HEK293 (cell line): ENCODE measurements around the gene SLC30A1.

Source experiments
- CTCF ChIA-PET: fragments of 350-600 bp; formaldehyde crosslinking; extraction: SDS; loops from one replicate; lab custom pipeline; 2021; ENCODE audit warnings: antibody characterized with exemption; lab: Yijun Ruan, JAX
- POLR2A ChIA-PET: fragments of 300-600 bp; formaldehyde crosslinking; extraction: SDS; loops from one replicate; lab custom pipeline; 2020; ENCODE audit warnings: antibody characterized with exemption, inconsistent platforms; lab: Yijun Ruan, JAX
- H3K27ac ChIP-seq: fragments of 200-500 bp; sonication (Bioruptor generic); 2 replicates; pipeline ENCODE4 v1.5.1; 2014; ENCODE audit warnings: low read depth, low read length, control low read depth, inconsistent platforms; ENCODE audit errors: extremely low read depth
- H3K36me3 ChIP-seq, 2 experiments: fragments of 200-500 bp in 1 of 2; sonication (Bioruptor generic) in 1 of 2; 1 replicate in 1 of 2; 2 replicates in 1 of 2; pipeline ENCODE4 v1.5.1; 2014 to 2017; ENCODE audit warnings: inconsistent platforms in 2 of 2, low read length in 2 of 2; ENCODE audit not compliant: control insufficient read depth in 2 of 2, insufficient read depth in 1 of 2
- H3K4me1 ChIP-seq: fragments of 200-500 bp; sonication (Bioruptor generic); 2 replicates; pipeline ENCODE4 v1.5.1; 2014; ENCODE audit warnings: mild to moderate bottlenecking, low read length, inconsistent platforms; ENCODE audit not compliant: control insufficient read depth, insufficient read depth
- H3K4me3 ChIP-seq: 2 replicates; pipeline ENCODE4 v1.5.1; 2011; ENCODE audit warnings: low read depth, mild to moderate bottlenecking, control low read depth, low read length, moderate library complexity
- H3K9me3 ChIP-seq: fragments of 200-500 bp; sonication (Bioruptor generic); 2 replicates; pipeline ENCODE4 v1.5.1; 2014; ENCODE audit warnings: low read depth, low read length, inconsistent platforms; ENCODE audit not compliant: control insufficient read depth, insufficient read depth
- KLF7 ChIP-seq: fragments of 450-650 bp; formaldehyde crosslinking; IDR thresholded peaks from 2 replicates; pipeline ENCODE4 v1.5.1; 2016; ENCODE audit warnings: missing biosample characterization, missing genetic modification characterization, borderline replicate concordance
- KLF8 ChIP-seq: fragments of 450-650 bp; formaldehyde crosslinking; IDR thresholded peaks from 2 replicates; pipeline ENCODE4 v1.5.1; 2016; ENCODE audit warnings: missing biosample characterization, missing genetic modification characterization
- SCRT2 ChIP-seq: fragments of 450-650 bp; formaldehyde crosslinking; IDR thresholded peaks from 2 replicates; pipeline ENCODE4 v1.5.1; 2016; ENCODE audit warnings: missing biosample characterization, missing genetic modification characterization
- SP3 ChIP-seq: fragments of 450-650 bp; formaldehyde crosslinking; IDR thresholded peaks from 2 replicates; pipeline ENCODE4 v1.5.1; 2016; ENCODE audit warnings: missing biosample characterization, missing genetic modification characterization
- TCF7L2 ChIP-seq: IDR thresholded peaks from 2 replicates; pipeline ENCODE4 v1.6.1; 2011; ENCODE audit warnings: low read depth, mild to moderate bottlenecking, inconsistent platforms, low read length, moderate library complexity, borderline replicate concordance
- TRIM28 ChIP-seq: IDR thresholded peaks from 2 replicates; pipeline ENCODE4 v1.6.1; 2011; ENCODE audit warnings: low read length, control low read depth, borderline replicate concordance
- ZBTB20 ChIP-seq: fragments of 450-650 bp; formaldehyde crosslinking; IDR thresholded peaks from 2 replicates; pipeline ENCODE4 v1.5.1; 2016; ENCODE audit warnings: missing biosample characterization, missing genetic modification characterization
- ZBTB7A ChIP-seq: fragments of 450-650 bp; formaldehyde crosslinking; IDR thresholded peaks from 2 replicates; pipeline ENCODE4 v1.5.1; 2016; ENCODE audit warnings: low read depth, missing biosample characterization, missing genetic modification characterization
- ZIC2 ChIP-seq: fragments of 450-650 bp; formaldehyde crosslinking; IDR thresholded peaks from 2 replicates; pipeline ENCODE4 v1.5.1; 2016; ENCODE audit warnings: missing biosample characterization, missing genetic modification characterization
- ZNF23 ChIP-seq: fragments of 450-650 bp; formaldehyde crosslinking; IDR thresholded peaks from 2 replicates; pipeline ENCODE4 v1.5.1; 2016; ENCODE audit warnings: missing biosample characterization, missing genetic modification characterization, borderline replicate concordance
- ZNF266 ChIP-seq: fragments of 450-650 bp; formaldehyde crosslinking; IDR thresholded peaks from 2 replicates; pipeline ENCODE4 v1.5.1; 2016; ENCODE audit warnings: missing biosample characterization, missing genetic modification characterization, low read depth
- ZNF335 ChIP-seq: fragments of 450-650 bp; formaldehyde crosslinking; conservative IDR thresholded peaks from 2 replicates; pipeline ENCODE4 v1.5.1; 2016; ENCODE audit warnings: missing biosample characterization, missing genetic modification characterization
- ZNF350 ChIP-seq: fragments of 450-650 bp; formaldehyde crosslinking; IDR thresholded peaks from 2 replicates; pipeline ENCODE4 v1.5.0; 2017; ENCODE audit warnings: missing biosample characterization, mild to moderate bottlenecking, missing genetic modification characterization
- ZNF48 ChIP-seq: fragments of 450-650 bp; formaldehyde crosslinking; IDR thresholded peaks from 2 replicates; pipeline ENCODE4 v1.5.1; 2016; ENCODE audit warnings: missing biosample characterization, missing genetic modification characterization
- ZNF514 ChIP-seq: fragments of 450-650 bp; formaldehyde crosslinking; IDR thresholded peaks from 2 replicates; pipeline ENCODE4 v1.5.1; 2016; ENCODE audit warnings: missing biosample characterization, missing genetic modification characterization
- ZNF518A ChIP-seq: fragments of 450-650 bp; formaldehyde crosslinking; conservative IDR thresholded peaks from 2 replicates; pipeline ENCODE4 v1.5.1; 2016; ENCODE audit warnings: low read depth, missing biosample characterization, missing genetic modification characterization
- ZNF529 ChIP-seq: fragments of 450-650 bp; formaldehyde crosslinking; IDR thresholded peaks from 2 replicates; pipeline ENCODE4 v1.5.1; 2017; ENCODE audit warnings: missing genetic modification characterization, missing biosample characterization; ENCODE audit not compliant: insufficient replicate concordance
- ZNF544 ChIP-seq: fragments of 450-650 bp; formaldehyde crosslinking; IDR thresholded peaks from 2 replicates; pipeline ENCODE4 v1.5.0; 2017; ENCODE audit warnings: missing biosample characterization, missing genetic modification characterization
- ZNF560 ChIP-seq: fragments of 450-650 bp; formaldehyde crosslinking; IDR thresholded peaks from 2 replicates; pipeline ENCODE4 v1.5.1; 2017; ENCODE audit warnings: missing biosample characterization, missing genetic modification characterization, borderline replicate concordance
- ZNF571 ChIP-seq: fragments of 450-650 bp; formaldehyde crosslinking; IDR thresholded peaks from 2 replicates; pipeline ENCODE4 v1.5.0; 2017; ENCODE audit warnings: missing biosample characterization, missing genetic modification characterization
- ZNF623 ChIP-seq: fragments of 450-650 bp; formaldehyde crosslinking; IDR thresholded peaks from 2 replicates; pipeline ENCODE4 v1.5.1; 2016; ENCODE audit warnings: missing biosample characterization, missing genetic modification characterization
- ZNF645 ChIP-seq: fragments of 450-650 bp; formaldehyde crosslinking; IDR thresholded peaks from 2 replicates; pipeline ENCODE4; 2016; ENCODE audit warnings: missing biosample characterization, missing genetic modification characterization
- TF ChIP-seq, protein P1 (sequence below): fragments of 450-650 bp; formaldehyde crosslinking; IDR thresholded peaks from 2 replicates; pipeline ENCODE4 v1.5.1; 2017; ENCODE audit warnings: missing biosample characterization, missing genetic modification characterization
- TF ChIP-seq, protein P2 (sequence below): sonication (generic); formaldehyde crosslinking; IDR thresholded peaks from 2 replicates; pipeline ENCODE4 v1.8.1; 2022; ENCODE audit warnings: mild to moderate bottlenecking, moderate library complexity, missing genetic modification reagents

SLC30A1 gene

DNA sequence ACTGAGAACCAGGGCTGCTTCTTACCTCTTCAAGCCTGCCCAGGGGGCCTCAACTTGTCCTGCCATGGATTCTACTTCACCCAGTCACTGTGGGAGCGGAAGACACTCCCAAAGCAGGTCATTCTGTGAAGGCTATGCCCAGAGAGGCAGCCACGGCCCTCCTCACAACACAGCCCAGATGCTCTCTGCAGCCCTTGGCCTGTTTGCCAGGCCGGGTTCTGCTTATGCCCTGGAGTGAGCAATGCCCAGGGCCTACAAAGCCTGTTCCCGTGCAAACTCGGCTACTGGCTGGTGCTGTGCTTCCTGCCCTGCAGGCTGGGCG, 33.8 kb upstream of the SLC30A1 start:
- no peaks in the 10 kb centered on the region for H3K9me3 ChIP-seq
- TF ChIP-seq ZBTB20 (tag by site-specific recombination) (no peak), ZNF518A (tag by site-specific recombination) (no peak), ZNF560 (tag by site-specific recombination) (no peak), ZIC2 (tag by site-specific recombination) (no peak), ZBTB7A (tag by site-specific recombination) (no peak), TRIM28 (no peak), ZNF645 (tag by site-specific recombination) (no peak), SCRT2 (tag by site-specific recombination) (no peak), TCF7L2 (no peak), ZNF266 (tag by site-specific recombination) (no peak), ZNF350 (no peak), ZNF544 (tag by site-specific recombination) (no peak), ZNF48 (tag by site-specific recombination) (no peak)
- TF ChIP-seq, protein P1, sequence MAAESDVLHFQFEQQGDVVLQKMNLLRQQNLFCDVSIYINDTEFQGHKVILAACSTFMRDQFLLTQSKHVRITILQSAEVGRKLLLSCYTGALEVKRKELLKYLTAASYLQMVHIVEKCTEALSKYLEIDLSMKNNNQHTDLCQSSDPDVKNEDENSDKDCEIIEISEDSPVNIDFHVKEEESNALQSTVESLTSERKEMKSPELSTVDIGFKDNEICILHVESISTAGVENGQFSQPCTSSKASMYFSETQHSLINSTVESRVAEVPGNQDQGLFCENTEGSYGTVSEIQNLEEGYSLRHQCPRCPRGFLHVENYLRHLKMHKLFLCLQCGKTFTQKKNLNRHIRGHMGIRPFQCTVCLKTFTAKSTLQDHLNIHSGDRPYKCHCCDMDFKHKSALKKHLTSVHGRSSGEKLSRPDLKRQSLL (tag by site-specific recombination): no peak
- no peaks in the 10 kb centered on the region for H3K4me1 ChIP-seq
- ChIA-PET POLR2A (no interaction called here), CTCF (interaction anchor here (0.5 to 1.2 kb wide), 2 partner anchors 40 to 47 kb away, joined by 3 read pairs; no protein-coding TSS in a partner anchor)
- H3K4me3 ChIP-seq: no peak overlapping the region
- no peak overlapping the region for H3K27ac ChIP-seq
- no peaks in the 10 kb centered on the region for H3K36me3 ChIP-seq

- Histone ChIP-seq H3K4me1 (no peaks in the 10 kb centered on the region), H3K9me3 (no peaks in the 10 kb centered on the region), H3K4me3 (no peak overlapping the region), H3K27ac (no peak overlapping the region), H3K36me3 (no peaks in the 10 kb centered on the region)
- ChIA-PET POLR2A (no interaction called here), CTCF (interaction anchor here (0.7 to 1.0 kb wide), 3 partner anchors 12 to 135 kb away, joined by 3 to 4 read pairs (median 3); no protein-coding TSS in a partner anchor)
- TF ChIP-seq ZNF529 (tag by site-specific recombination) (no peak), ZNF23 (tag by site-specific recombination) (no peak), ZNF571 (tag by site-specific recombination) (no peak), ZNF560 (tag by site-specific recombination) (no peak), KLF7 (tag by site-specific recombination) (no peak), KLF8 (no peak), ZNF514 (no peak), ZNF335 (tag by site-specific recombination) (no peak), SP3 (tag by site-specific recombination) (no peak), ZNF623 (no peak)
- TF ChIP-seq, protein P2, sequence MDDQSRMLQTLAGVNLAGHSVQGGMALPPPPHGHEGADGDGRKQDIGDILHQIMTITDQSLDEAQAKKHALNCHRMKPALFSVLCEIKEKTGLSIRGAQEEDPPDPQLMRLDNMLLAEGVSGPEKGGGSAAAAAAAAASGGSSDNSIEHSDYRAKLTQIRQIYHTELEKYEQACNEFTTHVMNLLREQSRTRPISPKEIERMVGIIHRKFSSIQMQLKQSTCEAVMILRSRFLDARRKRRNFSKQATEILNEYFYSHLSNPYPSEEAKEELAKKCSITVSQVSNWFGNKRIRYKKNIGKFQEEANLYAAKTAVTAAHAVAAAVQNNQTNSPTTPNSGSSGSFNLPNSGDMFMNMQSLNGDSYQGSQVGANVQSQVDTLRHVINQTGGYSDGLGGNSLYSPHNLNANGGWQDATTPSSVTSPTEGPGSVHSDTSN (CRISPR knock-in tag): no peak
These were observed 32.9 kb upstream of the SLC30A1 start for GRCh38 chr1:211611818-211612217.
